Cerebellar cortex (tissue), 1 donor: ENCODE results near the gene TMEM245.

Experiments
- DNase-seq: peaks from one replicate; pipeline ENCODE4 v3.0.0-alpha.2; 2015; ENCODE audit warnings: low spot score

TMEM245 gene

DNA sequence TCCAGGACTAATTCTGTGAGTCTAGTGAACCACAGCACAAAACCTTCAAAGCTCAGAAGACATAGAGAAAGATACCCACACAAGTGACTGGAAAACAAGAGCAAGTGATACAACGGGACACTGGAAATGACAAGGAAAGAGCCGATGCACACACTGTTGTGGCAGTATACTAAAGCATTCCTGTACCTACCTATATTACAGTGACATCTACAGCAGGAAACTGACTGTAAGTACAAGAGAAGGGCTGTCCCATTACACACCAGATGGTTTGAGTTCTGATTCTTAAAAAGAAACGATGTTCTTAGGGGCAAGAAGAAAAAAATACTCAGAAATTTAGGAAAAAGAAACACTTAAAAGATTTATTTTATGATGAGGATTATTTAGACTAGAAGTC, 18.5 kb downstream of the TMEM245 start:
- DNase-seq: no peak

DNA sequence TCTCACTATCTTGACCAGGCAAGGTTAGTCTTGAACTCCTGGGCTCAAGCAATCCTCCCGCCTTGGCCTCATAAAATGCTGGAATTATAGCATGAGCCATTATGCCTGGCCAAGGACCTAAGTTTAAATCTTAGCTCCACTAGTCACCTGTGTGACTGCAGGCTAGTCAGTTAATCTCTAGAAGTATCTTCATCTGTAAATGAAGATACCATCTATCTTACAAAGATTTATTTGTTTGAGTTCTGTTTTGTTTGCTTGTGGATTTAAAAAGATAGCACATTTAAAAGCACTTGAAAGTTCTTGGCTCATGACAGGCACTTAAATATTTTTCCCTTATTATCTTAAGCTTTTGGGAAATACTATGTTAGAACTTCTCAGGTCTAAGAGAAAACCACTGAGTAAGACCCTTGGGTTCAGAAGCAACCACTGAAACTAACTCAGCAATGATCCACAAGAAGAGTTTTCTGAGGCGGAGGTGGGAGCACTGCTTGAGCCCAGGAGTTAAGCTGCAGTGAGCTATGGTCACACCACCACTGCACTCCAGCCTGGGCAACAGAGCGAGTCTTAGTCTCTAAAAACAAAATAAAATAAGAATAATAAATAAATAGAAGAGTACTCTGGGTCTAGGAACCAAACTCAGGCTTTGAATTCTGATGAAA, 19.1 kb downstream of the TMEM245 start:
- DNase-seq: no peak

DNA sequence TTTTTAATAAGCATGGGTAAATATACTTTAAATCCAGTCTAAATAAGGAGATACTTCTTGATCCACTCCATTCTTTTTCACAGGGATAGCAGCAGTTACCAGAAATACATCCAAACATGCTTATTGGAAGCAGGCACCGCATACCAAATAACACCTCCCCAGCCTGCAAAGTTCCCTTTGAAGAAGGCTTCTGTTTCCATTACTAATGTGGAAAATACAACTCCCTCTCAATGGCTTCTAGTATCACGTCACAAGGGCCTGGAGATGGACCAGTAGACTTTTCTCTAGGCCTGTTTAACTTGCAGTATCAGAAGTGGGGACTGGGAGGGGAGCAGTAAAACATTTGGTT, 20.8 kb downstream of the TMEM245 start:
- no peak for DNase-seq

DNA sequence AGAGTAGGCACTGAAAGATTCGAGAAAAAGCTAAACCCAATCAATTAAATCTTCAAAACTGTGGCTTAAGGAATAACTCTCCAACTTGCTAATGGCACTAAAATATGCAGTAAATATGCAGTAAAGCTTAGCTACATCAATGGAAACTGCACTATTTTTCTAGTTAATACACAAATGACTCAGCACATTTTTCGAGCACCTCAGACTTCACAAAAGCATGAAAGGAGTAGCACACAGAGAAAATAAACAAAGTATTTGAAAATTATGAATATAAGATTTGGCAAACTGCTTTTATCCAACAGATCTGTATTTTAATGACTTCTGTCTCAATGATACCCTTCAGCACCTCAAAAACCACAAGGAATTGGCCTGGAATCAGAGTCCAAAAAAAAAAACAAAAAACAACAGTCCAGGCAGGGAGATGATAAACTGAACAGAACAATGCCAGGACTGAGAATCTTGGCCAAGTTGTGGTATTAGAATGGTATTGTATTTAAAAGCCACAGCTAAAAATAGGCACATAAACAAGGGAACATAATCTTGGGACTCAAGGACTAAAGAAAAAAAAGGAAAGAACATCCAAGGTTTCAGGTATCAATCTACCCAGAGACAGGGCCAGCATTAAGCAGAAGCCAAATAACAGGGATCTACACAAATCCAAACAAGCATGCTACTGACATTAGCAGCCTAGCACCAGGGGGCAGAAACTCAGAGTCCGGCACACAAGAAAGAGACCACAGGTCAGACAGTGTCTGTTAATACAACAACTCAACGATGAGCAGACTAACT, 21.4 kb downstream of the TMEM245 start:
- peak; percentile 40 for DNase-seq

DNA sequence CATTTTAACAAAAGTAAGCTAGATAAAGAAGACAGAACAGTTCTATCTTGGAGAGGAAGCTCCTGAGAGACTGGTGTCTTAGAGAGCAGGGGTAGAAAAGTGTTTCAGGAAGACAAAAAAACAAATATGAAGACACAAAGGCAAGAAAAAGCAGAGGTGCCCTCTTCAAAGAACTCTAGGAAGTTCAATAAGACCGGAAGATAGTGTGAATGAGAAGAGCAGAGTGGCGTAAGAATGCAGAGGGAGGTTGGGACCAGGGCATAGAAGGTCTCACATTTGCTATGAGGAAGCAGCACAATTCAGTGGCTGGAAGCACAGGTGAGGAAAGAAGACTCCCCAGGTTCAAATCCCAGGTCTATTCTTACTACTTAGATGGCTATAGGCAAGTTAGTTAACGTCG, 22.6 kb downstream of the TMEM245 start:
- DNase-seq: no peak

DNA sequence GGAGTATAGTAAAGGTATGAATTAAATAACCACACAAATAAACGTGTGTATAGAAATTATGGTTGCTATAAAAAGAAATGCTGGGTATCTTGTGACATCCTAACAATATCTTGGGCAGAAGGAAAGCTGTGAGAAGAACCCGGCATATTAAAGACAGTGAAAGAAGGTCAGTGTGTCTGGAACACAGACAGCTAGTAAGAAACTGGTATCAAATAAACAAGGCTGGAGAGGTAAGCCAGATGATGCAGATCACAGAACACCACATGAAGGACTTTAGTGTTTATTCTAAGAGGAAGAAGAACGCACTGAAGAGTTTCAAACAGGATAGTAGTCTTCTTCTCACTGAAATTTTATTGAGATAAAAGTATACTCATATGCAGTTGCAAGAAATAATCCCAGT, 24.4 kb downstream of the TMEM245 start:
- no peak for DNase-seq

DNA sequence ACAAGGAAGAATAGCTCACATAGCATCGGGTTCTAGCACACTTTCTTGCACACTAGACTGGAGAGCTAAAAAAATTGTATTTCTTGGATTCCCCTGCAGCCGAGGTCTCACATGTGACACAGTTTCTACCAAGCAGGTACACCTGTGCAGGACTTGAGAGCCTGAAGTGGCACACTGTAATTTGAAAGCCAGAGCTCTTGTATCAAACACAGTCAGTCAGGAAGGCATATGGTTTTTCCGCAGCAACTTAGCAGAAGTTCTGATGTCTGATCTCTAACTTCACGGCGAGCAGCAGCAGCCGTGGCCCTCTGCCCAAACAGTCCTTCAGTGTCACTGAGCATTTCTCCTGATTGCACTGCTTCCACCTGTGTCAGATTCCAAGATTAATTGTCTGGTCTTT, 25.5 kb downstream of the TMEM245 start:
- no peak for DNase-seq

DNA sequence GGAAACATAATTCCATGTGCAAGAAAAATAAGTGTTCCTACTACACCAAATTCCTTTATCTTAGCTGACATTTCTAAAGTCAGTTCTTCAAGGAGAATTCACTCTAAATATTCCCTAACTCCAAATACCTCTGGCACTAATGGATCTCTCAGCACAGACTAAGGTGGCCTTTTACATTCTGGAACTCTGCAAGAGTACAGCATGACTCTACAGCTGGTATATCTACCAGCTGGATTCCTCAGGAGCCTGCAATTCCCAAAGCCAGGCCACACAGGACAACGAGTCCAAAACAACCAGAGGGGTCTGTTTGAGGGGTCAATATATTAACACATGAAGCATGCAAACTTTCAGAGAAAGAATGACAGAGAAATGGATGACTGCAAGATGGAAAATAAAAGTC, 27.2 kb downstream of the TMEM245 start:
- DNase-seq: no peak

DNA sequence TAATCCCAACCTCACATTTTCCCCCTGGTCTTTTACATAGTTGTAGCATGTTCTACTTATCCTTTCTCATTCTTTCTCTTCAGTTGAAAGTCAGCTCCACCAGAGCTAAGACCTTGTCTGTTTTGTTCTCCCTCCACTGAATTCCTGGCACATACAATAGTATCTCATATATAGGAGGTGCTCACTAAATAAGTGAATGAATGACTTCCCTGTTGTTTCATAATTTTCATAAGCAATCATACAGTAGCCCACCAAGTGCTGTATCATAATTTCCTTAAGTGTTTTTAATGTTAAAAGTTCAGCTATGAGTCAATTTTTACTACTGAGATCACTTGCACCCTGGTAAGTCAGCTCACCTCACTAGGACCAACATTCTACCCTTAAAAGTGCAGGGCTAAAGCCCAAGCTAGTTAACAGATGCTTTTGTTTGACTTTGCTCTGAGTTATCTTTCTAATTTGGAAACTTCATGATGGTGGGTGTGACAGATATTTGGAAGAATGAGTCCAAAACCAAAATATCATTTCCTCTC, 27.6 kb downstream of the TMEM245 start:
- DNase-seq: no peak

DNA sequence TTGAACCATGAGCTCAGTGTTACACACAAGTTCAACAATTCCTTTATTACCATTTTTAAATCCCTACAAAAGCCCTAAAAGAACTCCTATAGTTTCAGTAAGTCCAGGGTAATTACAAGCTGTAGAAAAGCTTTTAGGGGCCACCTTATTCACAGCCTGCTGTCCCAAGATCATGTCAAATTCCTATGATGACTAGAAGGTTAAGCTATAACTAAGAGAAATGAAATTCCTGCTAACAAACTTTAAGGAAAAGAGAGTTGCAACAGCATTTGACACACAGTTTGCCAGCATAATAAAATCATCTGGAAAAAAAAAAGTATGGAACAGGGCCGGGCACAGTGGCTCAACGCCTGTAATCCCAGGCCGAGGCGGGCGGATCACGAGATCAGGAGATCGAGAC, 31.5 kb downstream of the TMEM245 start:
- DNase-seq: no peak

DNA sequence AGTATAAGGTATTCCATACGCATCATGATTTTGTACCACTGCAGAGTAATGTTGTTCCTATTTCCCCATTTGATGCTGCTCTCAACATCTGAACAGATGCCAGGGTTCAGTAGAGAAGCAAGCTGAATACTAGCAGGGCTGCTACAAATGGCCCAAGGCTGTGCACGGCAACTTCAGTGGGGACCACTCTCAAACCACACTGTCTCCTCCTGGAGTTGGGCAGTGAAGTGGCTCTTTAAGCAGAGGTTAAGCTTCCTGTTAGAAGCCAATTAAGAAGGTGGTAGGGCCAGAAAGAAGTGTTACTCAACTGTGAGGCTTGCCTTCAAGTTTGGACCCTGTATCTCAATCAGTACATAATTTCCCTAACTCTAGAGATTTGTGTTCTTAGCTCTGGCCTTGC, 32.0 kb downstream of the TMEM245 start:
- no peak for DNase-seq

DNA sequence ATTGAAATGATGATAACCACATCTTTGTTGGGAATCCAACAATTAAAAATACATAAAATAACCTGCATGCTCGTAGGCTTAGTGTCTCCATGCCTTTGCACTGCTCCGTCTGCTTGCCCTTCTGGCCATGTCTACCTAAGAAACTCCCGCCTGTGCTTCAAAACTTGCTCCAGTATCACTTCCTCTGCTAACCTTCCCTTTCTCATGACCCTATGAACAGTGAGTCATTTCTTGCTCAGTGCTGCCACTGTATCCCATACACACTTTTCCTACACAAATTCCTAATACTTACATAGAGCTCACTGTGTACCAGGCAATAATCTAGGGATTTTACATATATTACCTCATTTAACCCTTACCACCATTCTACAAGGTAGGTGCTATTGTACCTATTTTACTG, 33.5 kb downstream of the TMEM245 start:
- DNase-seq: no peak

DNA sequence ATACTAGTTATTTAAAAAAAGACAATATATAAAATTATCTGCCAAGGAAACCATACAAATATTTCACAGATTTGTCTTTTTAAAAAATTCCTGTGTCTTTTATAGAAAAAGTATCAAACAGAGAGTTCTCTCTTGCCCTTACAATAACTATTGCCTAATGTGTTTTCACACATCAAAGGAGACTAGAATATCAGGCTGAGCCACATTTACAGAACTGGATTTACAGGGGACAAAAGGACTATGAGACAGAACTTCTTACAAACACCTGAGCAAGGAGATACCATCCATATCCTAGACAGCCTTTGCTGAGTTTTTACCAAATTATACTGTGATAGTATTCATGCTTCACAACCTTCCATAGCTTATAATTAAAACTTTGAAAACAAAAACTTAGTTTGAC, 34.2 kb downstream of the TMEM245 start:
- DNase-seq: no peak

DNA sequence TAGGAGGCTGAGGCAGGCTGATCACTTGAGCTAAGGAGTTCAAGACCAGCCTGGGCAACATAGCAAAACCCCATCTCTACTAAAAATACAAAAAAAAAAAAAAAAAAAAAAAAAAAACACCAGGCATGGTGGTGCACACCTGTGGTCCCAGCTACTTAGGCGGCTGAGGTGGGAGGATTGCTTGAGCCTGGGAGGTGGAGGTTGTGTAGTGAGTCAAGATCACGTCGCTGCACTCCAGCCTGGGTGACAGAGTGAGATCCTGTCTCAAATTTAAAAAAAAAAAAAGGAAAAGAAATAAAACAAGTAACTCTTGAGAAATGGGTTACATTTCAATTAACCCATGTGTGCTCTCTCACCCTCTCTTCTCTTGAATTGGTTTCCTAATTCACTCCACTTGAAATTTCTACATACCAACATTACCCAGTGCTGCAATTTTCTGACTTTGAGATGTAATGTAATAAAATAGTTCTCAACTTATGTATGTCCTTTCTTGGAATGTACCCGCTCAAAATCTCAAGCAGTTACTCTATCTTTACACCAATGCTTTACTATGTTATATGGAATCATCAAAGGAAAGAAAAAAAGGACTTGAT, 35.8 kb downstream of the TMEM245 start:
- no peak for DNase-seq

DNA sequence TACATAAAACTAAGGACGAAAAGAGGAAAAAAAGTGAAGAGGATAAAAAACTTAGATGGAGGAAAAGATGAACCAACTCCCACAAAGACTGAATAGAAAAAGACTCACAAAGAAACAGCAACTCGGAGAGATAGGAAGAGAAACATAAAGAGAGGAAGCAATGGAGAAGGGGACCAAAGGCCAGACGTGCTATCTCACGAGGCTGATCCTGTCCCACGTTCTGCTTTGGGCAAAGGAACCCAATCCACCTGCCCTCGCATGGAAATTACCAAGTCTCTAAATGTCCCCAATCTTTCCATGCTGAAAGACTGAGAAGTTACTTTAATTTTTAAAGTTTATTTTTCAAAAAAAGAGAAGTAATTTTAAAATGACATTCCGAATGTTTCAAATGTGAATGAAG, 36.6 kb downstream of the TMEM245 start:
- DNase-seq: no peak

DNA sequence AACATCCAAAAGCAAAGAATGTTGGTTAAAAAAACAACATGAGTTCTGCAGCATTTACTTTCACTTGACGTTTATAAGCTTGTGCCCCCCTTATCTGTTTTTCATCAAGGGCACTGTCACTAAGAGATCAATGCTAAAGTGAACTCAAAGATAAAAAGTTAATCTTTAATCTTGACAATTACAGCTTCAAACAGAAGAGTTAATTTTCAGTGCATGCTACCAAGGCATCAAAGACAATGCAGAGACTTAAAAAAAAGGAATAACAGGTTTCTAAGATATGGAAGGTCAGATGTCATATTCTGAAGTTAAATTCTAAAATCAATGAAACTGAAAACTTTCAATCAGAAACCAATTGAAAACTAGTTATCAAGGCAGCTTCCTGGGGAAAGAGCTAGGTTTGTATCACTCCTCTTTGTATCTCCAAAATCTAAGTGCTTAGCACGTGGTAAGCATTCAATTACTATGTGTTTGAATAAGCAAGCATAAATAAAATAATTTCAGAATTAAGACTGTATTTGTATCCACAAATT, 37.6 kb downstream of the TMEM245 start:
- no peak for DNase-seq

DNA sequence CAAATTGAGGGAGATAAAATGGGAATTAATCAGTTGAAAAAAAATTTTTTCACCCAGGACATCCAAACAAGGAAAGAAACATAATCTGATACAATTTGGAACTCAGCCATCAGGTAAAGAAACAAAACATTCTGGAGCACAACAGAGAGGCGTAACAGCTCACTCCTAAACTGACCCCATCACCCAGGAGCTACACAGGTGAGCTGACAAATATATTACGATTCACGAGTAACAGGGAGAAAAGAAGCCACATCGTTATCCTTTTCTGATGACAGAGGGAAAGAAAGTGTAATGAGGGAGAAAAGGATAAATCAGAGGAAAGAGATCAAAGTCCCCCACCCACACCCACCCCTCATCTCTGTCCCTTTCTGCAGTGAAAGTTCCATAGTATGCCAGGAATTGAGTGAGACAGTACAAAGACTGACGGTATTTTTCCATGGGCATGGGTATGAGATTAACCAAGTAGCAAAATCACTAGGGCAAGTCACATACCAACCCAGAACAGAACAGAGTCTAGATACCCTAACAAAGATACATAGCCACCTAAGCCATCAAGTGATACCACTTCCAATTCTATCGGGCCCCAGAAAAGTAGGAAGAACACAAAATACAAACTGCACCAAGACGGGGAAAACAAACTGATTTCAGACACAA, 45.4 kb downstream of the TMEM245 start:
- DNase-seq: no peak

DNA sequence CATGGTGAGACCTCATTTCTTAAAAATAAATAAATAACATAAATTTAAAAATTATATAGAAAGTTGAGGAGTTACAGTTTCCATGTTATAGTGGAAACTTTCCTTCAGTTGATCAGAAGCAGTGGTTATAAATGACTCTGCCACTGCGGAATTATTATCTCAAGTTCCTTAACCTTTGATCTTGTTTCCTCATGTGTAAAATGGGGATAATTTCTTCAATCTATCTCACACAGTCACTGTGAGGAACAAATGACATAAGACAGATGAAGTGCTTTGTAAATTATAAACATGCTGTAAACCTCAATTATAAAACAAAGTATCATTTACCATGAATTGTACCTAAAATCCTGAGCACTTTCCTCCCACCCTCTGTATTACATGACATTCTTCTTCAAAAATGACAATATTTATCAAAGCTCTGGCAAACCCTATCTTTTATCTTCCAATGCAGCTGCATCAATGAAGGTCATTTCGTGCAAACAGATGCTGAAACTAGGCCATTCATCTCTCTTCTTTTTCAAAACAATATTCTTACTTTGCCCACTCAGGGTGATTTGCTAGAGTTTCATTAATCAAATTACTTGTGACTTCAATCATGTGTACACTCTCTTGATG, 46.8 kb downstream of the TMEM245 start:
- no peak for DNase-seq

DNA sequence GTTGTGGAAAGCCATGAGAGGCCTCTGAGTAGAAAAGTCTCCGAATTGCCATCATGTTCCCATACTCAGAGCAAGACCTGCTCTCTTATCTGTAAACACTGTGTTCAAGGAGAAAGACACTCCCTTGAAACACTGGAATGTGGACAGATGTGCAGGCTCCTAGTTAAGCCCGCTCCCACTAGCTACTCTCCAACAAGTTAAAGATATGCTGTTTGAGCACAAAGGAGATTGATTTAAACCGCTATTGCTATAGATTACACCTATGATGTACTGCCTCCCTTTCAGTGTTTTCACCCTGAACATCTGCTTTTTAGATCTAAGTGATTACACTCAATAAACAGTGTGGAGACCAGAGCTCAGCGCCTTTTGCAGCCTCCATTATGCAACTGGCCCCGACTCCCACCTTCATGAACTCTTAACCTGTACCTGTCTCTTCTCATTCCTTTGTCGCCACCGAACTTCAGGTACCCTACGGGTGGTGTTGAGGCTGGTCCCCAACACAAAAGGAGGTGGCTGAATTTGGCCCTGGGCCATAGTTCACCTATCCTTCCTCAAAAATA, 47.5 kb downstream of the TMEM245 start:
- no peak for DNase-seq

DNA sequence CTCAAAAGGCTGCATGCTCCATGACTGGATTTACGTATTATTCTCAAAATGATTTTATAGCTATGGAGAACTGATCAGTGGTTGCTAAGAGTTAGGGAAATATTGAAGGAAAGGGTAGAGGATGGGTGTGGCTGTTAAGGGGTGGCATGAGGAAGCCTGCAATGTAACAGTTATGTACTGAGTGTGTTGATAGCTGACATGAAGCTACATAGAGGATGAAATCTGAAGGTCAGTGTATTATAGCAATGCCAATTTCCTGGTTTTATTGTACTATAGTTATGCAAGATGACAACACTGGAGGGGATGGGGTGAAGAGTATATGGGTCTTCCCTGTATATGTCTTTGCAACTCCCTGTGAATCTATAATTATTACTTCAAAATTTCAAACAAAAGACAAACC, 51.0 kb downstream of the TMEM245 start:
- DNase-seq: no peak

DNA sequence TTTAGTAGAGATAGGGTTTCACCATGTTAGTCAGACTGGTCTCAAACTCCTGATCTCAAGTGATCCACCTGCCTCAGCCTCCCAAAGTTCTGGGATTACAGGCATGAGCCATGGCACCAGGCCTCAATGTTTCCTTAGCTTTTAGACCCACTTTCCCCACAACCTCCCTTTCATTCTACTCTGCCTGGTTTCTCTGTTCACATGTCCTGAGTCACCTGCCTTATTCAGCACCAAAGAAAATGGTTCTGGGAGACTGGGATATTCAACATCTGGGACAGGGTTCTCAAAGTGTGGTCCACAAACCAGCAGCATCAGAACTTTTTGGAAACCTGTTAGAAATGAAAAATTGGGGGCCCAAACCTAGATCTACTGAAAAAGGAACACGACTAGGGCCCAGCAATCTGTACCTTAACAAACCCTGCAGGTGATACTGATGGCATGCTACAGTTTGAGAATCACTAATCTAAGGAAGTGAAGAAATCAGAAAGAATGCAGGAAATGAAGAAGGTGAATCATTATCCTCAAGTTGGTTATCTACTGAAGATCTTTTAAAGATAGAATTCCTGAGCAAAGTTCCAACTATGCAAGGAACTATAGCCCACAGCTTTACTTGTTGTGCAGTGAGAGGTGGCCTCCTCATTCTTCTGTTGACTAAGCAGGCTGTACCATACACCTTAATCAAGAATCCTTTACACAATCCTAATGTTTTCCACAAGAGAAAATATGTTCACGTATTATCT, 54.6 kb downstream of the TMEM245 start:
- DNase-seq: no peak
